ENCODE data around the gene GPC6.

DNA sequence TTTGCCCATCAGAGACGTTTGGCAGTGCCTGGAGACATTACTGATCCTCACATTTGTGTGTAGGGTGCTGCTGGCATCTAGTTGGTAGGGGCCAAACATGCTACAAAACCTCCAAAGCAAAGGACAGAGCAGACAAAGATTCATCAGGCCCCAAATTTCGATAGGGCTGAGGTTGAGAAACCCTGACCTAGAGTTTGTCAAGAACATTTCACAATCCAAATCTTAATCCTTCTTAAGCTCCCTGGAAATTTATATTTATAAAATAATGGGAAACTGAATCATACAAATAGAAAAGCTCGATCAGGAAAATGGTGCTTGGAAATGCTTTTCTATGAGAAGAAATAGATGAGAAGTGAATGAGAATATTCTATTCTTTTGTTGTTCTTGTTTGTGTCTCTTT, 979.3 kb downstream of the GPC6 start:
- TF ChIP-seq, protein P1, sequence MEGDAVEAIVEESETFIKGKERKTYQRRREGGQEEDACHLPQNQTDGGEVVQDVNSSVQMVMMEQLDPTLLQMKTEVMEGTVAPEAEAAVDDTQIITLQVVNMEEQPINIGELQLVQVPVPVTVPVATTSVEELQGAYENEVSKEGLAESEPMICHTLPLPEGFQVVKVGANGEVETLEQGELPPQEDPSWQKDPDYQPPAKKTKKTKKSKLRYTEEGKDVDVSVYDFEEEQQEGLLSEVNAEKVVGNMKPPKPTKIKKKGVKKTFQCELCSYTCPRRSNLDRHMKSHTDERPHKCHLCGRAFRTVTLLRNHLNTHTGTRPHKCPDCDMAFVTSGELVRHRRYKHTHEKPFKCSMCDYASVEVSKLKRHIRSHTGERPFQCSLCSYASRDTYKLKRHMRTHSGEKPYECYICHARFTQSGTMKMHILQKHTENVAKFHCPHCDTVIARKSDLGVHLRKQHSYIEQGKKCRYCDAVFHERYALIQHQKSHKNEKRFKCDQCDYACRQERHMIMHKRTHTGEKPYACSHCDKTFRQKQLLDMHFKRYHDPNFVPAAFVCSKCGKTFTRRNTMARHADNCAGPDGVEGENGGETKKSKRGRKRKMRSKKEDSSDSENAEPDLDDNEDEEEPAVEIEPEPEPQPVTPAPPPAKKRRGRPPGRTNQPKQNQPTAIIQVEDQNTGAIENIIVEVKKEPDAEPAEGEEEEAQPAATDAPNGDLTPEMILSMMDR (conservative IDR thresholded peaks at IDR 0.05; ENCODE audit: low read length): no peak
- no peak for TF ChIP-seq EZH2phosphoT487 (IDR thresholded peaks at IDR 0.05; ENCODE audit: borderline replicate concordance, low read depth, low read length)

Measured in OCI-LY7 (cell line).